NCI-H1930 (cell line): ENCODE results near the gene PEX11A.
A peak's percentile ranks its signal among the peaks of the same experiment; 100 is the strongest.

Source experiments
- DNase-seq, 2 experiments: peaks; one replicate each; lab custom pipeline; 2025; lab: John Stamatoyannopoulos, UW

Gene PEX11A

DNA sequence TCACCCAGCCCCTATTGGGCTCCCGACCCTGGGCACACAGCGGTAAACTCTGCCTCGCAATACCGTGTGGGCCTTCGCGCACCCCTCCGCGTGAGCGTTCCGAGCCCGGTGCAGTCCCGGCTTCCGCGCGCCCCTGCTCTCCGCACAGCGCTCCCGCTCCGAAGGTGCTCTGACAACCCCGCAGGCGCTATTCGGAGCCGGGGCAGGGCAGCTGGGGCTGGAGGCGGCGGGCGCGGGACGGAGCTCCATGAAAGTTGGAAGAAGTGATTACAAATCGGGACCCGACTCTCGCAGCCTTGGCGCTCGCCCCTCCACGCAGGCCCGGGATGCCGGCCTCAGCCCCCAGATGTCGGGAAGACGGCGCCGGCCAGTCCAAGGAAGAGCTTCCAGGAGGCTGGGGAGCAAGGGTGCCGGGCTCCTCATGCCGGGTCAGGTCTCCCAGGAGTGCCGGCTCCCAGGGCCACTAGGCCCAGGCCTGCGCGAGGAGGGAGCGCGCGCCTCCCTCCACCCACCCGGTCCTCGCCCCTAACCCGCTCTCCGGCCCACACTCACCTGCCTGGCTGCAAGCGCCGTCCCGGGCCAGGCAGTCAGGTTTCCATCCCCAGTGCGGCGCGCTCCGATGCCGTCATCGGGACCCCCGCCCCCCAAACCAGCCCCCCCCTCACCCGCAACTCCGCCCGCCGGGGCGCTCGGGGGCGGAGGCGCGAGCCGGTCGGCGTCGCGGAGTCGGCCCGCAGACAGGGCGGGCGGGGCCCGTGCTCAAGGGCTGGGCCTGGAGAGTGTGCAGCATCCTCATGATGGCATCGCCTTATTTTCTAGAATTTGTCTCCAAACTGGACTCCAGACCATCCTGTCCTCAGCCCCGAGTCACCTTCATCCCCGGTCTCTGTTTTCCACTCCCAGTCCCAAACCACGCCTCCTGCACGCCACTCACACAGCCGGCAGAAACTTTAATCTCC lies 35.4 kb downstream of the PEX11A start, which contains the start of gene KIF7:
KIF7 (minus strand) TSS at position 621 of the 959 bp plus-strand sequence. CDS start 2,537 bp downstream, outside the sequence.
- peak; percentile 20 to 63 for DNase-seq

DNA sequence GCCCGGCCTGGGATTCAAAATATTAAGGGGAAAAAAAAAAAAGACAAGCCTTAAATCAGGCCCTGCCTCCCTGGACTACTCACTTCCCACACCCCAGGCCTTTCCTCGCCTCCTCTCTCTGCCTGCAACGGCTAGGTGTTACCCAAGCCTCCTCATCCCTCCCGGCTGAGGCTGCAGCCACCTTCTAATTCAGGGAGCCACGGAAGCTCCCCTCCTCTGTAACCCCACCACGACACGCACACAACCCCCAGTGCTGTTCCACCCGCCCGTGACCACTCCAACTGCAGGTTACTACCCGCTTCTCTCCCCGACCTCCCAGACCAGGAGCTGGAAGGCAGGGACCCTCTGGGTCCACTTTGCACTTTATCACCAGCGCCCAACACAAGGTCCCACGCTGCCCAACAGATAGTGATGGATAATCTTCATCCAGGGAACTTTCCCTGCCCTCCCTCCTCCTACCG lies 36.2 kb downstream of the PEX11A start:
- no peak for DNase-seq

DNA sequence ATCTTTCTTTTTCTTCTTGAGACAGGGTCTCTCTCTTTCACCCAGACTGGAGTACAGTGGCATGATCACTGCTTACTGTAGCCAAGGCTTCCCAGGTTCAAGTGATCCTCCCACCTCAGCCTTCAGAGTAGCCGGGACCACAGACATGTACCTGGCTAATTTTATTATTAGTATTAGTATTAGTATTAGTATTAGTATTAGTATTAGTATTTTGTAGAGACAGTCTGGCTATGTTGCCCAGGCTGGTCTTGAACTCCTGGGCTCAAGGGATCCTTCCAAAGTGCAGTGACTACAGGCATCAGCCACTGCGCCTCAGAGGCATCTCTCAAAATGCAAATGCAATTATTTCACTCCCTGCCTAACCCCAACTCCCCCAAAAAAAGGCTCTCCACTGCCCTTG lies 37.0 kb downstream of the PEX11A start:
- no peak for DNase-seq

DNA sequence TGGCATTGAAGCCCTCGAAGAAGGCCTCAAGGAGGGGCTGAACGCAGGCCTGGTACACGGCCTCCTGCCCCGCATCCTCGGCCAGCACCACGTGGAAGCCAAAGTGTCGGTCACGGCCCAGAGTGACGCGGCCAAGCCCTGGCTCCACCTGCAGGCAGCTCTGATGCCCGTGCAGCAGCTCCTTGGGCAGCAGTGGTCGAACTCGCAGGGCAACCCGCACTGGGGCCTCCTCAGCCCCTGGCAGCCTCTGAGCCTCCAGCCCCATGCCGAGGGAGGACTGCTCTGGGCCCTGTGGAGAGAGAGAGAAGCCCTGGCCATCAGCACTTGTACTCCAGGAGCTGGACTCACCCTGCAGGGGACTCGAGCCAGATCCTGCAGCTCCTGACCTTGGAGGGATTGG lies 37.9 kb downstream of the PEX11A start:
- DNase-seq, result no peak

DNA sequence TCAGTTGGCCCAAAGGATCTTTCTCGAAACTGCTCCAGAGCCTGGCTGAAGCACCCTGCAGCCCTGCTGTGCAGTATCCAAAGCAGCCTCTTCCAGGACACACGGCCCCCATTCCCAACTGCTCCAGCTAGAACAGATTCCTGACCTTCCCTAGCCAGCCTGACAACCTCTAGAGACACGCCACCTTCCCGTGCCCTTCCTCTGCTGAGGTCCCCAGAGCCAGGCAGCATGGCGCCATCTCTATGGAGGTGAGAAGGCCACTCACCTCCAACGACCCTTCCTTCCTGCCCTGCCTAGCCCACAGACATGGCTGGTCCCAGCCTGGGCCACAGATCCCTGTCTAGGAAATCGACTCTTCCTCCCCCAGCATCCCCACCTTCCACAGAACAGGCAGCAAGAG lies 38.4 kb downstream of the PEX11A start:
- no peak for DNase-seq

DNA sequence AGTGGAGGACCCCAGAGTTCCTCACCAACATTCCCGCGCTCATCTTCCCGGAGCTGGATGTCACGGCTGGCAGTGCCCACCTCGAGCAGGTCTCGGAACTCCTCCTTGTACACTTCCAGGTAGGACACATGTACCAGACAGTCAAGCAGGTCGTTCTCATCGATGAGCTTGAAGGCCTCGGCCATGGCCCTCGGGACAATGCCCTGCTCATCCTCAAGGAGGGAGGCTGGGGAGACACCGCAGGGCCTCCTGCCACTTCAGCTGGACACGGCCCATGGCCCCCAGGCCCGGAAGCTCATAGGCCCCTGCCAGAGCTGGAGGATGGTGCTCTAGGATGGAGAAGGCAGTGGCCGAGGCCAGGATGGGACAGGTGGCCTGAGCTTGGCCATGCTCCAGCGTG lies 40.8 kb downstream of the PEX11A start:
- no peak for DNase-seq

DNA sequence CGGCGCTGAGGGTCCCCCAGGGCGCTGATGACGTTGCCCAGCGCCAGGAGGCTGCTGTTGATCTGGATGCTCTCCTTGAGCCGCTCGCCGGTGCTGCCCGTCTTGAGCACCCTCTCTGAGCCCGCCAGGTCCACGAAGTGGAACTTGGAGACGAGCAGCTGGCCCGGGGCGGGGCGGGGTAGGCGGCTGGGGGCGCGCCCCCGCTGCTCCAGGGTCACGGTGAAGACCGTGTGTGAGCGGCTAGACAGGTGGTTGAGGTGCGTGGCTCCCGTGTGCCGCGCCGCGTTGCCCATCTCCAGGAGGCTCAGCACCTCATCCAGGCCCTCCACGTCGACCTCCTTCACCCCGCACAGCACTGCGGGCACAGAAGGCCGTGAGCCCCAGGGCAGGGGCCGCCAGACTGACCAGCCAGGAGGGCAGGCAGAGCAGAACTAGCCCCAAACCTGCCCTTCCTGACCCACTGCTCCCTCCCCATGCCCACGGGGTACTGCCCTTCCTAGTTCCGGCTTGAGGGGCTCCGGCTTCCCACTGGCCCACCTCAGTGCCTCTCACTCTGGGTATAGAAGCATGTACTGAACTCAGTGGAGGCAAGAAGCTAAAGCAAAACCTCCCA lies 41.4 kb downstream of the PEX11A start:
- DNase-seq, result no peak

DNA sequence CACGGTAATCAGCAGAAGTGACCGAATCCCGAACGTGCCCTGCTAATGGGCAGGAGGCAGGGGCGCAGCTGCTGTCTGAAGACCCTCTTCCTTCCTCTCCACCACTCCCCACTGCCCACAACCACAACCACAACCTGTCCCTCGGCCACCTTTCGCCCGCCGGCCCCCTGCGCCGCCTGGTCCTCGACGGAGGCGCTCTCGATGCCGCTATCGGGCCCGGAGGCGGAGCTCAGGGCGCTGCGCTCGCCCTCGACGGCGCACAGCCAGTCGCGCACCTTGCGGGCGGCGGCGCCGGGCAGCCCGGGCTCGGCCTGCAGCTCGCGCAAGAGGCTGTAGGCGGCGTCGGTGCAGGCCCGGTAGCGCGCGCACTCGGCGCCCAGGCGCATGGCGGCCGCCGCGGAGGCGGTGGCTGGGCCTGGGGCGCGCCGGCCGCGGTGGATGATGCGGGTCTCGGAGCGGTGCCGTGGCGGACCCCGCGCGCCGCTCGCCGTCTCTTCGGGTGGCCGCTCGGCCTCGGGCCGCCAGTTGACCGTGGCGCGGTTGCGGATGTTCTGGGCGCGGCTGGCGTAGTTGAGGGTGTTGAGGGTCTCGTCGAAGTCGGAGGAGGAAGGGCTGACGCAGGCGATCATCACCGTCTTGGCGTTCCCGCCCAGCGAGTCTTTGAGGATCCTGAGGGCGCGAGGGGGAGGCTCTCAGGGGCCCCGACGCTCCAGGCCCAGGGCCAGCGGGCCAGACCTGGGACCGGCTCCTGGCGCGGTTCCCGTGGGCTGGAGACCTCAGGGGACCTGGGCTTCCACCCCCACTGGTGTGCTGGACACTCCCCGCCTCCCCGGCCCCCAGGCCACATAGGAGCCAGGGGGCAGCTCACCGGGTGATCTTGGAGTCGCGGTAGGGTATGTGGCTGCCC lies 42.2 kb downstream of the PEX11A start:
- DNase-seq, result no peak

DNA sequence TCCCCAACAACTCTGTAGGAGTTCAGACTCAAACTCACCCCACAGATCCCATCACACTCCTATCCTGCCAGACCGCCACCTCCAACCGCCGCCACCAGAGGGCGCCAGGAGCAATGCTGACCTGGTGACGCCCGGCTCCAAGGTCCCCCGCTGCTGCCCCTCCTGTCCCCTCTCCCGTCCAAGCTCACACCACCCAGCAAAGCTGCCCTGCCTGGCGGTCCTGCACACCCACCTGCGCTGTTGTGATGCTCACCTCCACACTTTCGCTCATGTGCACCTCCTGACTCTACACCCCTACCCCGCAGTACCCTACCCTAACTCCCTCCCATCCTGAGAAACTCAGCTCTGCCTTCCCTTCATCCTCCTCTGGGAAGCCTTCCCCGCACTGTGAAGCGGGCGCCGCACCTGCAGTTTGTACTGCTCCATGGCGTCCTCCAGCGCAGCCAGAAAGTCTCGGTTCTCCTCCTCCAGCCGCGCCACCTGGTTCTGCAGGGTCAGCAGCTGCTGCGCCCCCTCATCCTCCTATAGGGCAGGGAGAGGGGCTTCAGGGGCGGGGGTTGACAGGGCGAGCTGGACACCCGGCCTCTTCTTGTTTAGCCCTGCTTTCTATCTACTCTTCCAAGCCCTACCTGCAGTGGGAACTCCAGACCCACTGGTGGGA lies 43.2 kb downstream of the PEX11A start:
- peak in 1 of 2 experiments; percentile 42 for DNase-seq

DNA sequence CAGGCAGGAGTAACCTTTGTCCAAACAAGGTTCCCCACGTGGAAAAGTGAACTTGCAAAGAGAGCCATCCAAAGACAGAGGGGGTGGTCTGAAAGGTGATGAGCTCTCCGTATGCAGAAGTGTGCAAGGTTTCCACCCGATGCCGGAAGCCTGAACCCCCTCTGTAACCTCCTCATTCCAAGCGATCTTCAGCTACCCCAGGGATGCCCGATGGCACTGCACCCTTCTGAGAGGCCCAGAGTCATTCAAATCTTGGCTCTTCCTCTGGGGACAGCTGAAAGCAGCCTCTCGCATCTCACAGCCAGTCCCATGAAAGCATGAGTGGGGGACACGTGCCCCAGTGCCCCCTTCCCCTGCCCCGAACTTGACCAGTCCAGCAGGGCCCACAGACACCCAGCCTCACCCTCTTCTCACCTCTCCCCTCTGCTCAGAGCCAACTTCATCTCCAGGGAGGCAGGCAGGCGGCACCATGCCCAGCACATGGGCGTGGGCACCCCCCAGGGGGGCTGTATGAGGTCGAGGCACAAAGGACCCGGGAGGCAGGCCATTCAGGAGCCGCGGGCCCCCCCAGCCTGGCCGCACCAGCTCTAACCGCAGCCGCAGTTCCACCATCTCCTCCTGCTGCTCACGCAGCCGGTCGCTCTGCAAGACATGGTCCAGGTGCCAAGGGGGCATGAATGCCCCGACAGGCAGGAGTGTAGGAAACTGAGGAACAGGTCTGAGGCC lies 44.0 kb downstream of the PEX11A start:
- DNase-seq, result no peak

DNA sequence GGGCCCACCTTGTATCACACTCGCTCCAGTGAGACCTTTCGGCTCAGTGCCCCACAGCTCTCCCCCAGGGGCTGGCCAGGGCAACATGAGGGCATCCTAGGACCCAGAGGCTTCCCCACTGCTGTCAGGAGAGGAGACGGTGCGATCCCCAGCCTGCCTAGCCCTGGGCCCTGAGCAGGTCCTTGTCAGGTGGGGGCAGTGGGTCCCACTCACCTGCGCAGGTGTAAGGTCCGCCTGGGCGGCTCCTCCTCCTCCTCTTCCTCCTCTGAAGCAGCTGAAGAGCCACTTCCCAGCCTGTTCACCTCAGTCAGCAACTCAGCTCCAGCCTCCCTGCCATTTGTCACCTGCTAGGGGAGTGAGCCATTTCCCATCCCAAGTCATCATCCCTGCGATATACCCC lies 44.9 kb downstream of the PEX11A start:
- DNase-seq, result no peak

DNA sequence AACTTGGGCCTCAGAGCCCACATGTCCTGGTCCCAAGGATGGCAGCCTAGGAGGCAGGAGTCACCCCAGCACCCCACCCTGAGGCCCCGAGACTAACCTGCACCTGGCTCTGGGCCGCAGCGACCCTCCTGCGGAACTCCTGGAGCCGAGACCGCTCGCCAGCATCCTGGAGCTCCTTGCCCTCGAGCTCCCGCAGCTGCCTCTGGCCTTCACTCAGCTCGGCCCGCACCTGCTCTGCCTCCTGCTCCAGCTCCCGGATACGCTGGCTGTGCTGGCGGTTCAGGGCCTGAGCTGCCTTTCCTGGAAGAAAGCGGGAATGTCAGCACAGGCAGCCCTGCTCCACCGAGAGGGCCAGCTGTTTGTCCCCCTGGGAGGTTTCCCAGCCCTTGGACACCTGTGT lies 48.4 kb downstream of the PEX11A start:
- DNase-seq, result no peak

DNA sequence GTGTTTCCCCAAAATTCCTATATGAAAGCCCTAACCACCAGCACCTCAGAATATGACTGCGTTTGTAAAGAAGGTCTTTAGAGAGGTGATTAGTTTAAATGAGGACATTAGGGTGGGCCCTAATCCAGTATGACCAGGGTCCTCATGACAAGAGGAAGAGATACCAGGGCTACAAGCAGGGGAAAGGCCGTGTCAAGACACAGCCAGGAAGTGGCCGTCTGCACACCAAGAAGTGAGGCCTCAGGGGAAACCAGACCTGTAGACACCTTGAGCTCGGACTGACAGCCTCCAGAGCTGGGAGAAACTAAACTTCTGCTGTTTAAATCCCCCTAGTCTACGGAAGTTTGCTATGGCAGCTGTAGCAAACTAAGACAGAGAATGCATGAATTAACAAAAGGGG lies 49.5 kb downstream of the PEX11A start:
- no peak for DNase-seq

DNA sequence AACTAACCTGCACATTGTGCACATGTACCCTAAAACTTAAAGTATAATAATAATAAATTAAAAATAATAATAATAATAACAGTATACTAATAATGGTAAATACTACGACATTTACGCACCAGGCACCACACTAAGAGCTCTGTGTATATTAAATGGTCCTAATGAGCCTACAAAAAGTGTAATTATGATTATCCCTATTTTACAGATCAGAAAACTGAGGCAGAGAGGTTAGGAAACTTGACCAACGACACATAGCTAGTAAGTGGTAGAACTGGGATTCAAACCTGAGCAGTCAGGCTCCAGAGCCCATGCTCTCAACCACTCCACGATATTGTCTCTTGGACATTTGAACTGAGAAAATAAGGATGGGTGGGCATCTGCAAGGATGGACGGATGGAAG lies 50.3 kb downstream of the PEX11A start:
- DNase-seq, result no peak

DNA sequence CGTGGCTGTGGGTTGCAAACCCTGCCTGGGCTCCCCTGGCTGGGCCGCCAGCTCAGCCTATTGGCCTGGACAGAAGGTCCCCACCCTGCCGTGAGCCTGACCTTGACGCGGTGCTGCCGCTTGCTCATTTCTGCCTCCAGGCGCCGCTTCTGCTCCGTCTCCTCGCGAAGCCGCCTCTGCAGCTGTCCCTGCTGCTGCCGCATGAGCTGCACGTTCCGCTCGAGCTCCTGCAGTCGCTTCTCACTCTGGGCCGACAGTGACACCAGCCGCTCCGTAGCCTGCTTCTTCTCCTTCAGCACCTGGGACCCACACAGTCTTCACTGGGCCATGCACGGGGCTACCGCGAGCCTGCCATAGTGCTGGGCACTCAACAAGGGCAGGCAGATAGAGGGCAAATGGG lies 57.0 kb downstream of the PEX11A start:
- DNase-seq, result no peak

DNA sequence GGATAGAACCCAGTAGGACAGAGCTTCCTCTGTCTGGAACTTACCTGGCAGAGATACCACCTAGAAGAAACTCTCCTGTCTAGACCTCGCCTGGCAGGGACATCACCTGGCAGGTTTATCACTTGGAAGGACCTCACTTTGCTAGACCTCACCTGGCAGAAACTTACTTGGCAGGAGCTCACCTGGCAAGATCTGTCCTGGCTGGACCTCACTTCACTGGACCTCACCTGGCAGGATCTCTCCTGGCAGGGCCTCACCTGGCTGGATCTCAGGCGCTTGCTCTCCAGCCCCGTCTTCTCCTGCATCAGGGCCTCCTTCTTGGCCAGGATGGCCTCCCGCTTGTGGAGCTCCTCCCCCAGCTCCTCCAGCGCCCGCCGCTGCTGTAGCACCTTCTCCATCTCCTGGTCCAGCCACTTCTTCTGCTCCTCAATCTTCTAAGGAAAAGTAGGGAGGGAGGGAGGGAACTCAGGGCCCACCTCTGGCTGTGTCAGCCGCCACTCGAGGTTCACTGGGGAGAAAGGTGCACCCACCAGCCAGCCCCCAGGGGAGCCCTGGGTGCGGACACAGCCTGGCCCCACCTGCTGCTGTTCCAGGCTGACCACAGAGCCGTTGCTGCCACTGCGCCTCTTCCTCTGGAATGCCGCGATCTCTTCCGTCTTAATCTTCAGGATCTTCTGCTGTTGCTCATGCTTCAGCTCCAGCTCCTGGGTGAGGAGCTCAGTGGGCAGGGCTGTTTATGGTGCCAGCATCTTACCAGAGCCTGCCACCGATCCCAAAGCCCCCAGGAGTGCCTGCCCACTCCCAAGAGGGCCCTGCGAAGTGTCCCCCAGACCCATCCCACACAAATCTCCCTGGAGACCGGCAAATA lies 57.8 kb downstream of the PEX11A start:
- no peak for DNase-seq

DNA sequence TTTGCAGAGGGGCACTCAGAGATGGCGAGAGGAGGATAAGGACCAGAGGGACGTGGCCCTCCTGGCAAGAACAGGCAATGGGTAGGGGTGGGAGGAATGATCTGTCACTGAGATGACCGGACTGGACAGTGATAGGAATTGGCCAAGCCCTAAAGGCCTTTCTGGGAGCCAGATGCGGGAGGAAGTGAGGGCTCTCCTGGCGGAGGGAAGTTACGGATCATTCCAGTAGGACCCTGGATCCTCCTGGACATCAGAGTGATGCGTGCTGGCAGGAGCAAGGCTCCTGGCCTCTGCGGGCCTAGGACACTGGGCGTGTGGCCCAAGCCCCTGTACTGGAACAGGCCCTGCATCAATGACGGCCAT lies 58.7 kb downstream of the PEX11A start:
- no peak for DNase-seq
